ENCODE measurements around the gene SLC26A9.

DNA sequence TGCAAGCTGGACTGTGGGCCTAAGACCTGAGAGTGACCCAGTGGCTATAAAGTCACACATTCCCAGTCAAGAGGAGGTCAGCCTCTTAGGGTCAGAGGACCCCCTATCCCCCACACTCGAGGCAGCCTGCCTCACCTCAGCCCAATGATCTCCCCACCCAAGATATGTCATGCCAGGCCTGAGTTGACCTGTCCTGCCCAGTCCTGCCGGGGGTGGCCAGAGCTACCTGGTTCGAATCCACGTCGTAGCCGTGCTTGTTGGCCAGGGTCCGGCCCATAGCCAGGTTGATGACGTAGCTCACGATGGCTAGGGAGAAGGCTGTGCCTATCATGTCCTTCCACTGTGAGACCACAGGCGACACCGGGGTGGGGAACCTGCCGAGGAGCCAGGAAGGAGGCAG is 15.6 kb downstream of the SLC26A9 start:
- TF ChIP-seq EZH2 (IDR thresholded peaks at IDR 0.05; ENCODE audit: low read length, unreplicated experiment) (no peak), EZH2phosphoT487 (IDR thresholded peaks at IDR 0.05; ENCODE audit: borderline replicate concordance, low read length) (no peak)
- TF ChIP-seq, protein P1, sequence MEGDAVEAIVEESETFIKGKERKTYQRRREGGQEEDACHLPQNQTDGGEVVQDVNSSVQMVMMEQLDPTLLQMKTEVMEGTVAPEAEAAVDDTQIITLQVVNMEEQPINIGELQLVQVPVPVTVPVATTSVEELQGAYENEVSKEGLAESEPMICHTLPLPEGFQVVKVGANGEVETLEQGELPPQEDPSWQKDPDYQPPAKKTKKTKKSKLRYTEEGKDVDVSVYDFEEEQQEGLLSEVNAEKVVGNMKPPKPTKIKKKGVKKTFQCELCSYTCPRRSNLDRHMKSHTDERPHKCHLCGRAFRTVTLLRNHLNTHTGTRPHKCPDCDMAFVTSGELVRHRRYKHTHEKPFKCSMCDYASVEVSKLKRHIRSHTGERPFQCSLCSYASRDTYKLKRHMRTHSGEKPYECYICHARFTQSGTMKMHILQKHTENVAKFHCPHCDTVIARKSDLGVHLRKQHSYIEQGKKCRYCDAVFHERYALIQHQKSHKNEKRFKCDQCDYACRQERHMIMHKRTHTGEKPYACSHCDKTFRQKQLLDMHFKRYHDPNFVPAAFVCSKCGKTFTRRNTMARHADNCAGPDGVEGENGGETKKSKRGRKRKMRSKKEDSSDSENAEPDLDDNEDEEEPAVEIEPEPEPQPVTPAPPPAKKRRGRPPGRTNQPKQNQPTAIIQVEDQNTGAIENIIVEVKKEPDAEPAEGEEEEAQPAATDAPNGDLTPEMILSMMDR (conservative IDR thresholded peaks at IDR 0.05; ENCODE audit: low read depth, low read length): no peak
